Measurements from ENCODE around the gene CUL4A. TPM values are rescaled to one million over a fixed set of nuclear protein-coding genes. Genes with fewer than 3 reads are reported as not detected.

The CUL4A gene
- total and polyA plus RNA-seq, 2 experiments from 2014 or later: 67.5 to 195 TPM

DNA sequence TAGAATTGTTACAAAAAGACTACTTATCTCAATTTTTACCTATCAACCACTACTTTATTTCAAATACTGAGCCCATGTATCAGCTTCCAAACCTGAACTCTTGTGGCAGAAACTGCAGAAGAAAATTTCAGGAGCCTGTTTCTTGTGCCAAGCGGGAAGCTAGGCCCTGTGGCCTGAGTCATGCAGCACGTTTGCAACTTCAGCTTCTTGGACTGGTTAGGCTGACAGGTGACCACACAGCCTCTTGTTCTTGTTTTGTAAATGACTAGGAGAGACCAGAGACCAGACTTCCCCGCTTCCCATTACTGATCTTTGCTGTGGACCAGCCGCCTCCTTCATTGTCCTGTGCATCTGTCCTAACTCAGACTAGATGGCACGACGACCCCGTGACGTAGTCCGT, 84.3 kb downstream of the CUL4A start:
- Mint-ChIP-seq H3K27ac (no peak overlapping the region; the same call in 1 of the 2 replicates), H3K4me3 (no peak overlapping the region), H3K27me3 (ENCODE audit: insufficient read depth, low read depth, poor library complexity) (peaks cover 33% of the 10 kb centered on the region), H3K36me3 (ENCODE audit: low read depth) (peaks cover 8% of the 10 kb centered on the region; the same call in 2 of the 3 replicates), H3K9me3 (peaks cover 14% of the 10 kb centered on the region), H3K4me1 (peaks cover 23% of the 10 kb centered on the region)
- Histone ChIP-seq H3K27me3 (ENCODE audit: insufficient read depth) (0 out of 2 replicates have a peak, but pooled peaks cover 10% of the 10 kb centered on the region), H3K4me1 (ENCODE audit: insufficient read depth) (peaks cover 16% of the 10 kb centered on the region; the same call in 1 of the 2 replicates), H3K27ac (ENCODE audit: low read depth) (no peak overlapping the region), H3K4me2 (no peak overlapping the region), H3F3A (replicated peaks; ENCODE audit: low read depth) (0 out of 2 replicates have a peak, but pooled peaks cover 13% of the 10 kb centered on the region), H2AFZ (no peak overlapping the region), H3K4me3 (no peak overlapping the region), H4K20me1 (replicated peaks; ENCODE audit: insufficient read depth) (peaks cover 4% of the 10 kb centered on the region; the same call in 1 of the 2 replicates), H3K9me2 (ENCODE audit: insufficient read depth) (no peaks in the 10 kb centered on the region), H3K79me2 (replicated peaks; ENCODE audit: insufficient read depth) (peaks cover 13% of the 10 kb centered on the region), H3K36me3 (ENCODE audit: insufficient read depth) (no peaks in the 10 kb centered on the region)
- ATAC-seq (no peak), DNase-seq (ENCODE audit: low spot score) (no peak)
- no peak for TF ChIP-seq JUNB (IDR thresholded peaks at IDR 0.05; ENCODE audit: unreplicated experiment)
- no peak for TF ChIP-seq EZH2 (IDR thresholded peaks at IDR 0.05; ENCODE audit: low read depth, unreplicated experiment)

- TF ChIP-seq POLR2AphosphoS5 (IDR thresholded peaks at IDR 0.05; ENCODE audit: low read depth) (no peak), EZH2 (IDR thresholded peaks at IDR 0.05; ENCODE audit: low read depth, unreplicated experiment) (no peak), EZH2phosphoT487 (IDR thresholded peaks at IDR 0.05; ENCODE audit: unreplicated experiment) (no peak), CTCF (conservative IDR thresholded peaks at IDR 0.05; ENCODE audit: low read depth in 2 of 2) (no peak), CREB1 (CRISPR knock-in tag; IDR thresholded peaks at IDR 0.05; ENCODE audit: low read depth) (no peak), ZNF114 (CRISPR knock-in tag; IDR thresholded peaks at IDR 0.05) (no peak), JUNB (IDR thresholded peaks at IDR 0.05; ENCODE audit: unreplicated experiment) (no peak)
- TF ChIP-seq, protein P1, sequence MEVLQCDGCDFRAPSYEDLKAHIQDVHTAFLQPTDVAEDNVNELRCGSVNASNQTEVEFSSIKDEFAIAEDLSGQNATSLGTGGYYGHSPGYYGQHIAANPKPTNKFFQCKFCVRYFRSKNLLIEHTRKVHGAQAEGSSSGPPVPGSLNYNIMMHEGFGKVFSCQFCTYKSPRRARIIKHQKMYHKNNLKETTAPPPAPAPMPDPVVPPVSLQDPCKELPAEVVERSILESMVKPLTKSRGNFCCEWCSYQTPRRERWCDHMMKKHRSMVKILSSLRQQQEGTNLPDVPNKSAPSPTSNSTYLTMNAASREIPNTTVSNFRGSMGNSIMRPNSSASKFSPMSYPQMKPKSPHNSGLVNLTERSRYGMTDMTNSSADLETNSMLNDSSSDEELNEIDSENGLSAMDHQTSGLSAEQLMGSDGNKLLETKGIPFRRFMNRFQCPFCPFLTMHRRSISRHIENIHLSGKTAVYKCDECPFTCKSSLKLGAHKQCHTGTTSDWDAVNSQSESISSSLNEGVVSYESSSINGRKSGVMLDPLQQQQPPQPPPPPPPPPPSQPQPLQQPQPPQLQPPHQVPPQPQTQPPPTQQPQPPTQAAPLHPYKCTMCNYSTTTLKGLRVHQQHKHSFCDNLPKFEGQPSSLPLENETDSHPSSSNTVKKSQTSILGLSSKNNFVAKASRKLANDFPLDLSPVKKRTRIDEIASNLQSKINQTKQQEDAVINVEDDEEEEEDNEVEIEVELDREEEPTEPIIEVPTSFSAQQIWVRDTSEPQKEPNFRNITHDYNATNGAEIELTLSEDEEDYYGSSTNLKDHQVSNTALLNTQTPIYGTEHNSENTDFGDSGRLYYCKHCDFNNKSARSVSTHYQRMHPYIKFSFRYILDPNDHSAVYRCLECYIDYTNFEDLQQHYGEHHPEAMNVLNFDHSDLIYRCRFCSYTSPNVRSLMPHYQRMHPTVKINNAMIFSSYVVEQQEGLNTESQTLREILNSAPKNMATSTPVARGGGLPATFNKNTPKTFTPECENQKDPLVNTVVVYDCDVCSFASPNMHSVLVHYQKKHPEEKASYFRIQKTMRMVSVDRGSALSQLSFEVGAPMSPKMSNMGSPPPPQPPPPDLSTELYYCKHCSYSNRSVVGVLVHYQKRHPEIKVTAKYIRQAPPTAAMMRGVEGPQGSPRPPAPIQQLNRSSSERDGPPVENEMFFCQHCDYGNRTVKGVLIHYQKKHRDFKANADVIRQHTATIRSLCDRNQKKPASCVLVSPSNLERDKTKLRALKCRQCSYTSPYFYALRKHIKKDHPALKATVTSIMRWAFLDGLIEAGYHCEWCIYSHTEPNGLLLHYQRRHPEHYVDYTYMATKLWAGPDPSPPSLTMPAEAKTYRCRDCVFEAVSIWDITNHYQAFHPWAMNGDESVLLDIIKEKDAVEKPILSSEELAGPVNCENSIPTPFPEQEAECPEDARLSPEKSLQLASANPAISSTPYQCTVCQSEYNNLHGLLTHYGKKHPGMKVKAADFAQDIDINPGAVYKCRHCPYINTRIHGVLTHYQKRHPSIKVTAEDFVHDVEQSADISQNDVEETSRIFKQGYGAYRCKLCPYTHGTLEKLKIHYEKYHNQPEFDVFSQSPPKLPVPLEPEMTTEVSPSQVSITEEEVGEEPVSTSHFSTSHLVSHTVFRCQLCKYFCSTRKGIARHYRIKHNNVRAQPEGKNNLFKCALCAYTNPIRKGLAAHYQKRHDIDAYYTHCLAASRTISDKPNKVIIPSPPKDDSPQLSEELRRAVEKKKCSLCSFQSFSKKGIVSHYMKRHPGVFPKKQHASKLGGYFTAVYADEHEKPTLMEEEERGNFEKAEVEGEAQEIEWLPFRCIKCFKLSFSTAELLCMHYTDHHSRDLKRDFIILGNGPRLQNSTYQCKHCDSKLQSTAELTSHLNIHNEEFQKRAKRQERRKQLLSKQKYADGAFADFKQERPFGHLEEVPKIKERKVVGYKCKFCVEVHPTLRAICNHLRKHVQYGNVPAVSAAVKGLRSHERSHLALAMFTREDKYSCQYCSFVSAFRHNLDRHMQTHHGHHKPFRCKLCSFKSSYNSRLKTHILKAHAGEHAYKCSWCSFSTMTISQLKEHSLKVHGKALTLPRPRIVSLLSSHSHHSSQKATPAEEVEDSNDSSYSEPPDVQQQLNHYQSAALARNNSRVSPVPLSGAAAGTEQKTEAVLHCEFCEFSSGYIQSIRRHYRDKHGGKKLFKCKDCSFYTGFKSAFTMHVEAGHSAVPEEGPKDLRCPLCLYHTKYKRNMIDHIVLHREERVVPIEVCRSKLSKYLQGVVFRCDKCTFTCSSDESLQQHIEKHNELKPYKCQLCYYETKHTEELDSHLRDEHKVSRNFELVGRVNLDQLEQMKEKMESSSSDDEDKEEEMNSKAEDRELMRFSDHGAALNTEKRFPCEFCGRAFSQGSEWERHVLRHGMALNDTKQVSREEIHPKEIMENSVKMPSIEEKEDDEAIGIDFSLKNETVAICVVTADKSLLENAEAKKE (CRISPR knock-in tag; IDR thresholded peaks at IDR 0.05): no peak
- TF ChIP-seq, protein P2, sequence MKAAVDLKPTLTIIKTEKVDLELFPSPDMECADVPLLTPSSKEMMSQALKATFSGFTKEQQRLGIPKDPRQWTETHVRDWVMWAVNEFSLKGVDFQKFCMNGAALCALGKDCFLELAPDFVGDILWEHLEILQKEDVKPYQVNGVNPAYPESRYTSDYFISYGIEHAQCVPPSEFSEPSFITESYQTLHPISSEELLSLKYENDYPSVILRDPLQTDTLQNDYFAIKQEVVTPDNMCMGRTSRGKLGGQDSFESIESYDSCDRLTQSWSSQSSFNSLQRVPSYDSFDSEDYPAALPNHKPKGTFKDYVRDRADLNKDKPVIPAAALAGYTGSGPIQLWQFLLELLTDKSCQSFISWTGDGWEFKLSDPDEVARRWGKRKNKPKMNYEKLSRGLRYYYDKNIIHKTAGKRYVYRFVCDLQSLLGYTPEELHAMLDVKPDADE (IDR thresholded peaks at IDR 0.05): no peak
- Histone ChIP-seq H3K36me3 (ENCODE audit: insufficient read depth) (no peaks in the 10 kb centered on the region), H3K4me1 (ENCODE audit: insufficient read depth) (peaks cover 16% of the 10 kb centered on the region; the same call in 1 of the 2 replicates), H3K4me2 (no peak overlapping the region), H3K9me2 (ENCODE audit: insufficient read depth) (no peaks in the 10 kb centered on the region), H4K20me1 (replicated peaks; ENCODE audit: insufficient read depth) (peaks cover 5% of the 10 kb centered on the region), H3K79me2 (replicated peaks; ENCODE audit: insufficient read depth) (peaks cover 34% of the 10 kb centered on the region), H2AFZ (no peak overlapping the region), H3K27me3 (ENCODE audit: insufficient read depth) (0 out of 2 replicates have a peak, but pooled peaks cover 10% of the 10 kb centered on the region), H3K27ac (ENCODE audit: low read depth) (no peak overlapping the region), H3F3A (replicated peaks; ENCODE audit: low read depth) (0 out of 2 replicates have a peak, but pooled peaks cover 13% of the 10 kb centered on the region), H3K4me3 (no peak overlapping the region)
- peaks cover 8% of the 10 kb centered on the region; the same call in 2 of the 3 replicates for H3K36me3 Mint-ChIP-seq (ENCODE audit: low read depth)
- peaks cover 25% of the 10 kb centered on the region for H3K27me3 Mint-ChIP-seq (ENCODE audit: insufficient read depth, low read depth, poor library complexity)
- DNase-seq (ENCODE audit: low spot score) (no peak), ATAC-seq (no peak)
- no peak overlapping the region for H3K27ac Mint-ChIP-seq
- peak overlapping the region; percentile 97 for H3K4me3 Mint-ChIP-seq
- H3K9me3 Mint-ChIP-seq: peaks cover 8% of the 10 kb centered on the region; the same call in 2 of the 3 replicates
- peaks cover 23% of the 10 kb centered on the region for H3K4me1 Mint-ChIP-seq
Measured at GRCh38 chr13:113295776-113296175, 86.4 kb downstream of the CUL4A start.
